CD4-positive, alpha-beta T cell (primary cell): ENCODE data around the gene MAGOHB. TPM values are rescaled to one million over a fixed set of nuclear protein-coding genes. Genes with fewer than 3 reads are reported as not detected.

Experiments used
- ATAC-seq: fragments of 200-7000 bp; cut with Tn5 transposase; one replicate; pipeline ENCODE4 v1.10.0; 2022; ENCODE audit warnings: mild to moderate bottlenecking; ENCODE audit not compliant: poor library complexity
- CTCF ChIA-PET: fragments of 350-600 bp; sonication (Branson Sonifier 250); formaldehyde crosslinking; loops from one replicate; lab custom pipeline; 2021; ENCODE audit warnings: antibody characterized with exemption, inconsistent platforms; lab: Charles Lee
- POLR2A ChIA-PET: fragments of 350-600 bp; sonication (Branson Sonifier 250); formaldehyde crosslinking; loops from one replicate; lab custom pipeline; 2021; ENCODE audit warnings: antibody characterized with exemption, inconsistent platforms; lab: Charles Lee
- DNase-seq, 14 experiments: peaks; one replicate each; pipeline ENCODE4 v3.0.0-alpha.2; 2013 to 2020; ENCODE audit warnings: mixed read lengths in 2 of 14
- H3K27ac ChIP-seq, 2 donors: one replicate each; pipeline versions ENCODE4 v1.5.1 to v1.7.0; 2013; ENCODE audit warnings: low read length in 2 of 2, low read depth in 1 of 2, mild to moderate bottlenecking in 1 of 2
- H3K27me3 ChIP-seq, 2 experiments: 1 replicate in 1 of 2; 2 replicates in 1 of 2; pipeline versions ENCODE4 v1.6.1 to v1.7.0; 2013; ENCODE audit warnings: low read length in 2 of 2, control low read depth in 1 of 2, mild to moderate bottlenecking in 1 of 2, moderate library complexity in 1 of 2; ENCODE audit not compliant: insufficient read depth in 2 of 2, control insufficient read depth in 1 of 2
- H3K36me3 ChIP-seq: one replicate; pipeline ENCODE4 v1.6.1; 2013; ENCODE audit warnings: low read length, control low read depth; ENCODE audit not compliant: insufficient read depth
- H3K4me1 ChIP-seq: one replicate; pipeline ENCODE4 v1.6.1; 2013; ENCODE audit warnings: low read length, control low read depth; ENCODE audit not compliant: insufficient read depth
- H3K4me3 ChIP-seq: one replicate; pipeline ENCODE4 v1.5.1; 2013; ENCODE audit warnings: mild to moderate bottlenecking, low read length, moderate library complexity
- H3K9me3 ChIP-seq, 2 experiments: 1 replicate in 1 of 2; 2 replicates in 1 of 2; pipeline versions ENCODE4 v1.6.1 to v1.7.0; 2013; ENCODE audit warnings: low read length in 2 of 2, mild to moderate bottlenecking in 2 of 2, control low read depth in 1 of 2, moderate library complexity in 1 of 2; ENCODE audit not compliant: control insufficient read depth in 1 of 2, insufficient read depth in 1 of 2
- H3K27ac Mint-ChIP-seq: one replicate; pipeline ENCODE4 v1.8.0; 2020; ENCODE audit warnings: mixed read lengths
- H3K27me3 Mint-ChIP-seq: one replicate; pipeline ENCODE4 v1.8.0; 2021; ENCODE audit warnings: mixed read lengths
- H3K36me3 Mint-ChIP-seq: one replicate; pipeline ENCODE4 v1.8.0; 2021; ENCODE audit warnings: low read depth, mixed read lengths
- H3K4me1 Mint-ChIP-seq: one replicate; pipeline ENCODE4 v1.8.0; 2021; ENCODE audit warnings: low read depth, mixed read lengths
- H3K4me3 Mint-ChIP-seq: one replicate; pipeline ENCODE4 v1.8.0; 2020; ENCODE audit warnings: mild to moderate bottlenecking, mixed read lengths
- H3K9me3 Mint-ChIP-seq: one replicate; pipeline ENCODE4 v1.8.0; 2020; ENCODE audit warnings: mixed read lengths
- intact Hi-C, 2 experiments: fragments of 100-400 bp; cut with DNase I in 1 of 2; cut with micrococcal nuclease in 1 of 2; formaldehyde crosslinking; loops; one replicate each; pipeline versions ENCODE4 v1.15.1 to v1.9.0; 2023 to 2025; cut with DNase I, micrococcal nuclease
- total RNA-seq, 174 experiments: library from RNA in 2 of 174; stranded (reverse) in 2 of 174; gene quantifications; one replicate each; pipeline ENCODE4 v1.2.3 and lab custom pipeline; 2021 to 2026
- TF ChIP-seq, protein P1 (sequence below): fragments of 200-600 bp; IDR thresholded peaks from one replicate; pipeline ENCODE4 v1.8.0; 2022; ENCODE audit warnings: antibody characterized with exemption, mild to moderate bottlenecking

Gene MAGOHB
- total RNA-seq, 2 experiments from 2014 or later, result 7.5 to 7.7 TPM

DNA sequence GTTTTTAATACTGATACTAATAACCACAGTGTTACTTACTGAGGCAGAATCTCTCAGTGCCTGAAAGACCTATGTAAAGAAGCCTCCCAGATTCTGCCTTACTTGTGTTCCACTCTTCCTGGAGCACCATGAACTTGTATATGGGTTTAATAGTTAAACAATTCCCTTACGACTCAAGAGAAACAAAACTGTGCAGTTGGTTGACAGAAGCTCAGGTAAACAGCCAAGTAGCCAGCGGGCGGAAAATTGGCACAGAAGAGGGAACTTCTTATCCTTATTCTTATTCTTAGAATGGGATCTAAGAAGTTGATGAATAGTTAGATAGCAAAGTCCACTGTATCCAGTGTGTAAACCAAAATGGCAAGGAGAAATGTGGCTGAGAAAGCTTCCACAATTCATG is 22.7 kb upstream of the MAGOHB start:
- no peaks in the 10 kb centered on the region for H3K36me3 ChIP-seq
- Mint-ChIP-seq H3K4me1 (no peaks in the 10 kb centered on the region), H3K27me3 (peaks cover 8% of the 10 kb centered on the region), H3K4me3 (no peak overlapping the region), H3K9me3 (no peaks in the 10 kb centered on the region), H3K36me3 (no peaks in the 10 kb centered on the region), H3K27ac (no peak overlapping the region)
- CTCF ChIA-PET, result no interaction called here
- intact Hi-C loops, result no loop called here
- POLR2A ChIA-PET, result no interaction called here
- H3K9me3 ChIP-seq, result no peaks in the 10 kb centered on the region
- no peak for ATAC-seq
- H3K4me1 ChIP-seq, result no peaks in the 10 kb centered on the region
- no peak overlapping the region for H3K4me3 ChIP-seq
- TF ChIP-seq, protein P1, sequence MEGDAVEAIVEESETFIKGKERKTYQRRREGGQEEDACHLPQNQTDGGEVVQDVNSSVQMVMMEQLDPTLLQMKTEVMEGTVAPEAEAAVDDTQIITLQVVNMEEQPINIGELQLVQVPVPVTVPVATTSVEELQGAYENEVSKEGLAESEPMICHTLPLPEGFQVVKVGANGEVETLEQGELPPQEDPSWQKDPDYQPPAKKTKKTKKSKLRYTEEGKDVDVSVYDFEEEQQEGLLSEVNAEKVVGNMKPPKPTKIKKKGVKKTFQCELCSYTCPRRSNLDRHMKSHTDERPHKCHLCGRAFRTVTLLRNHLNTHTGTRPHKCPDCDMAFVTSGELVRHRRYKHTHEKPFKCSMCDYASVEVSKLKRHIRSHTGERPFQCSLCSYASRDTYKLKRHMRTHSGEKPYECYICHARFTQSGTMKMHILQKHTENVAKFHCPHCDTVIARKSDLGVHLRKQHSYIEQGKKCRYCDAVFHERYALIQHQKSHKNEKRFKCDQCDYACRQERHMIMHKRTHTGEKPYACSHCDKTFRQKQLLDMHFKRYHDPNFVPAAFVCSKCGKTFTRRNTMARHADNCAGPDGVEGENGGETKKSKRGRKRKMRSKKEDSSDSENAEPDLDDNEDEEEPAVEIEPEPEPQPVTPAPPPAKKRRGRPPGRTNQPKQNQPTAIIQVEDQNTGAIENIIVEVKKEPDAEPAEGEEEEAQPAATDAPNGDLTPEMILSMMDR, result no peak
- DNase-seq, result no peak
- H3K27me3 ChIP-seq, result no peaks in the 10 kb centered on the region
- no peak overlapping the region for H3K27ac ChIP-seq

- H3K36me3 ChIP-seq, result no peaks in the 10 kb centered on the region
- no peaks in the 10 kb centered on the region for H3K9me3 Mint-ChIP-seq
- H3K4me1 ChIP-seq, result no peaks in the 10 kb centered on the region
- no peak overlapping the region for H3K27ac ChIP-seq
- H3K36me3 Mint-ChIP-seq, result no peaks in the 10 kb centered on the region
- ATAC-seq (no peak), DNase-seq (no peak)
- H3K27me3 ChIP-seq, result no peaks in the 10 kb centered on the region
- TF ChIP-seq, protein P1, result no peak
- intact Hi-C loops, result no loop called here
- peaks cover 6% of the 10 kb centered on the region for H3K27me3 Mint-ChIP-seq
- no peak overlapping the region for H3K4me3 ChIP-seq
- no peak overlapping the region for H3K4me3 Mint-ChIP-seq
- ChIA-PET CTCF (no interaction called here), POLR2A (no interaction called here)
- H3K9me3 ChIP-seq, result no peaks in the 10 kb centered on the region
- no peaks in the 10 kb centered on the region for H3K4me1 Mint-ChIP-seq
- no peak overlapping the region for H3K27ac Mint-ChIP-seq
These were observed 21.9 kb upstream of the MAGOHB start for GRCh38 chr12:10635306-10635705.

DNA sequence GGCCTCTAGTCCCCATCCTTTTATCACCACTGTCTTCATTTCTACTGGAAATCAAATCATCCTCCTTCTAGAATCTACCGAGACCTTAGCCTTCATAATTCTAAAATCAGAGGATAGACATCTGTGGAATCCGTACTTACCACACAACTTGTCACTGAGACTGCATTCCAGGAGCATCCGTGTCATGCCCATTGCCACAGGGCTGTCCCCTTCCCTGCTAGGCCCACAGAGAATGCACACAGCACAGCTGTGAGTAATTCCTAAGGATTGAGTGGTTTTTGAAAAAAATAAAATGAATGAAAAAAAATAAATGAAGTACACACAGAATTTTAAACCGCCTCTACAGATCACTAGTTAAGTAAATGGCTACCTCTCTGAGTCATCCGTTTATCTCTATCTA is 21.0 kb upstream of the MAGOHB start:
- H3K27me3 Mint-ChIP-seq, result peaks cover 11% of the 10 kb centered on the region
- ATAC-seq, result no peak

More for the DNA sequence above, 21.0 kb upstream of the MAGOHB start:
- Mint-ChIP-seq H3K4me1 (no peaks in the 10 kb centered on the region), H3K36me3 (no peaks in the 10 kb centered on the region), H3K27ac (no peak overlapping the region), H3K4me3 (no peak overlapping the region), H3K9me3 (no peaks in the 10 kb centered on the region)
- no peak for DNase-seq
- Histone ChIP-seq H3K4me3 (no peak overlapping the region), H3K27ac (no peak overlapping the region), H3K36me3 (no peaks in the 10 kb centered on the region), H3K4me1 (no peaks in the 10 kb centered on the region), H3K9me3 (no peaks in the 10 kb centered on the region), H3K27me3 (no peaks in the 10 kb centered on the region)
- ChIA-PET CTCF (no interaction called here), POLR2A (no interaction called here)
- intact Hi-C loops, result no loop called here
- TF ChIP-seq, protein P1, result no peak
